NCI-H2171 treated with DMSO at 0.1 percent for 48 hours (cell line): ENCODE measurements around the gene RAB41.
"Not testable (repeated sequence)": the region's sequence is repeated elsewhere in the genome, so short reads cannot be mapped to it uniquely, and the experiment has no call there.

Experiments
- DNase-seq: peaks from one replicate; lab custom pipeline; 2025; lab: John Stamatoyannopoulos, UW

Gene RAB41

DNA sequence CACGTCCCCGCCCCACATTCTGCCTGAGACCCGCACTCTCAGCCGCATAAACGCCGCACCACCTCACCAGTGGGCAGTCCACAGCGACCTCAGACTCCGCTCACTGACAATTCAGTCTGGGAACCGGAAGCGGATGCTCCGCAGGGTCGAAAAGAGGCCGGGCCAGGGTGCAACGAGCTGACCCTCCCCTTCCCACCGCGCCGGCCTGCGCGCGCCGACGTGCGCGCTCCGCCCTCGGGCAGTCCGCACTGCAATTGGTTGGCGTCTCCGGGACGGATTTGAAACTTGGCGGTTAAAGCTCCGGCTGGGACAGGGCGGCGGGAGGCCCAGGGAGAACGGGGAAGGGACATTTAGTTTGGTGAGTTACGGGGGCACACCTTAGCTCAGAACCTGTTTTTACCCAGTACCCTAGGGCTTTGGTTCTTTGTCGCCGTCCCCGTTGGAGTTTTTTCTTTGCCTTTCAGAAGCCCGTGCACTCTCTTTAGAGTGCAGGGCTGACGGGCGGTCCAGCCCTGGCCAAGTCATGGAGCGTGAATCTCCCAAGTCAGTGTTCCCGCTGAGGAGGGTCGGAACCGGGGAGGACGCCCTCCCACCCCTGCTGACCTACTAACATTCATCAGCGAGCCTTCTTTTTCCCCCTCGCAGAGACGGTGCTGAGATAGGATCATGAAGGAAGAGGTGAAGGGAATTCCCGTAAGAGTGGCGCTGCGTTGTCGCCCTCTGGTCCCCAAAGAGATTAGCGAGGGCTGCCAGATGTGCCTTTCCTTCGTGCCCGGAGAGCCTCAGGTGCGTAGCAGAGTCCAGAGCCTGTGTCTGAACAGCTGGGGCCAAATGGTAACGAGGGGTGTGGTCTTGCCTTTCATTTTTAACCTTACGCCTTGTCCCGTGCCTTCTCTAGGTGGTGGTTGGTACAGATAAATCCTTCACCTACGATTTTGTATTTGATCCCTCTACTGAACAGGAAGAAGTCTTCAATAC, 8.1 kb downstream of the RAB41 start, which contains the start of the genes KIF4A and PDZD11:
TSS of gene KIF4A (plus strand) at position 312 of the 978 bp plus-strand sequence. CDS start at position 667, 355 bp downstream.
TSS of gene PDZD11 (minus strand) at position 135 of the 978 bp plus-strand sequence. CDS start 586 bp downstream, outside the sequence.
- peak; percentile 68 for DNase-seq

DNA sequence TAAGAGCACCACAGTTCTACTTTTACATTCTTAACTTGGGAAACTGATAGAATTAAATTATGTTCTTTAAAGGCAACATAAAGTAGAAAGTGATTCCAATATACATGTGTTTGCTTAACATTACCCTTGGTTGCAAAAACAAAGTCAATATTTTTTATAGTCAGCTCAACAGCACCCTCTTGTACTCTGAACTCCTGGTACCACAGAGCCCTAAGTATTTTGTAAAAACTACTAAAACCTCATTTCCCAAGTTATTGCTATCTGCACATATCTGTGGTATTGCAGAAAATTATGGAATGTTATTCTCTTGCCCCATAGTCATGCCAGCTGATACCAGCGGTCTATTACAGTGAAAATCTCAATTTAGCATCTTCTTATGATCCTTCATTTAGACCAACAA, 10.8 kb downstream of the RAB41 start:
- no peak for DNase-seq

DNA sequence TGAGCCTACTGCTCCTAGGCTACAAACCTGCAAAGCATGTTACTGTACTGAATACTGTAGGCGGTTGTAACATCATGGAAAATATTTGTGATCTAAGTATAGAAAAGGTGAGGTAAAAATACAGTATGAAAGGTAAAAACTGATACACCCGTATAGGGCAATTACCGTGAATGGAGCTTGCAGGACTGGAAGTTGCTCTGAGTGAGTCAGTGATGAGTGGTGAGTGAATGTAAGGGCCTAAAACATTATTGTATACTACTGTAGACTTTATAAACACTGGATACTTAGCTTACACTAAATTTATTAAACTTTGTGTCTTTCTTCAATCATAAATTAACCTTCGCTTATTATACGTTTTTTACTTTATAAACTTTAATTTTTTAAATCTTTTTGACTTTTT, 11.6 kb downstream of the RAB41 start:
- DNase-seq, result no peak

DNA sequence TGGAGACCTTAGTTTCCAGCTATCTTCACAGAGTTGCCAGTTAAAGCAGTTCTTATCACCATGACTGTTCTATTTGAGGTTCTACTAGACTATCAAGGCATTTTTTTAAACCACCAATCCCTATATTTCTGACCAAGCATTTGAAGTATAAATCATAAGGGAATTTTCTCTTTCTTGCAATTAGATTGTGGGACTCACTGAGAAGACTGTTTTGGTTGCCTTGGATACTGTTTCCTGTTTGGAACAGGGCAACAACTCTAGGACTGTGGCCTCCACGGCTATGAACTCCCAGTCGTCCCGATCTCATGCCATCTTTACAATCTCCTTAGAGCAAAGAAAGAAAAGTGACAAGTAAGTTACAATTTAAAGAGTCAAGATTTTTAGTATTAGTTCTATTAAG, 19.7 kb downstream of the RAB41 start:
- no peak for DNase-seq

DNA sequence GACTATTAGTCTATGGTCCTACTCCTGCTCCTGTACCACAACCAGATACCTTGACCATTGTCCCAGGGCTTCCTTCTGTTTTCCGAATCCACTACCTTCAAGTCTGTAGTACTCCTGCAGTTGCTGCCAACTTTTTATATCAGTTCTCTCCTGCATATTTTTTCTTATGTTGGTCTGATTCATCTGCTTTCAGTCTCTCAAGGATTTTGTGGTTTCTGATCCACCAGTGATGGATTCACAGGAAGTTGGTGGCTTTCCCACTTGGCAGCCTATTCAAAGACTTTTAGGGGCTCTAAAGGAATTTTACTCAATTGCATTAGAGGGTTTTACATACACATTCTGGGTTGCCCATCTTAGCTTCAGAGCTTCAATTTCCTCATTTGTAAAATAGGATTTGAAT, 31.5 kb downstream of the RAB41 start:
- no peak for DNase-seq

DNA sequence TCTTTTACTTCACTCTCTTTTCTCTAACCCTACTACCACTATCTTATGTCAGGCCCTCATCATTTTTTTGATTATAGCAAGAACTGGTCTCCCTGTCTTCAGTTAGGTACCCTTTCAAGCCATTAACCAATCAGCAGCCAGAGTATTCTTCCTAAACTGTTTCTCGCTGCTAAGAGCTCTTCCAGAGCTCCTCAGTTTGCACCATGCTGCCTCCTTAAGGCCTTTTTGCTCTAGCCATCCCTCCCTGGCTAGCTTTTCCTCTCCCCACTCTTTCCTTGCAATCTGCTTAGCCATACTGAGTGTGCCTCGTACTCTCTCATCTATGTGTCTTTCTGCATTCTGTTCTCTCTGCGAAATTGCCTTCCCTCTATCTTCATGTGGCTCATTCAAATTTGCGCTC, 40.8 kb downstream of the RAB41 start:
- no peak for DNase-seq

DNA sequence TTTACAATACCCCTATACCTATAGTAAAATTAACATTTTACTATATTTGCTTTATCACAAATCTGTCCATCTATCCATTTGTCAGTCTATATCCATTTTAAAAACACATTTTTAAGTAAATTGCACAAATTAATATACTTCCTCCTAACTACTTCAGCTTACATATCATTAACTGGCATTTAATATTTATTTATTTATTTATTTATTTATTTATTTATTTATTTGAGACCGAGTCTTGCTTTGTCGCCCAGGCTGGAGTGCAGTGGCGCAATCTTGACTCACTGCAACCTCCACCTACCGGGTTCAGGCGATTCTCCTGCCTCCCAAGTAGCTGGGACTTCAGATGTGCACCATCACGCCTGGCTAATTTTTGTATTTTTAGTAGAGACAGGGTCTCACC, 41.7 kb downstream of the RAB41 start:
- DNase-seq, result not testable (repeated sequence)

DNA sequence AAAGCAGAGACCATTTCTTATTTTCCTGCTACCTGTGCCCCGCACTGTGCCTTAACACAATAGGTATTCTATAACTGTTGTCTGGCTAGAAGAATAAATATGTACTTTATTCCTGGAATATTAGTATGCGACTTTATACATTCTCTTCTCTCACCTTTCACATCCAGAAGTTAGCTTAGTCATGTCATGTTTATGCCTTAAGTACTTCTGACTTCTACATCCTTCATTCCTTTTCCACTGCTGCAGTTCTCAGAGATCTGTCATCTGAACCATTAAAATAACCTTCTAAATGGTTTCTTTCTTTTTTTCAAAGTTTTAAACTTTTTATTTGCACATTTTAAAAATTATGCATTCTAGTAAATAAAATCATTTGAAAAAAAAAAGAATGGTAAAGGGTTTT, 42.4 kb downstream of the RAB41 start:
- DNase-seq, result no peak

DNA sequence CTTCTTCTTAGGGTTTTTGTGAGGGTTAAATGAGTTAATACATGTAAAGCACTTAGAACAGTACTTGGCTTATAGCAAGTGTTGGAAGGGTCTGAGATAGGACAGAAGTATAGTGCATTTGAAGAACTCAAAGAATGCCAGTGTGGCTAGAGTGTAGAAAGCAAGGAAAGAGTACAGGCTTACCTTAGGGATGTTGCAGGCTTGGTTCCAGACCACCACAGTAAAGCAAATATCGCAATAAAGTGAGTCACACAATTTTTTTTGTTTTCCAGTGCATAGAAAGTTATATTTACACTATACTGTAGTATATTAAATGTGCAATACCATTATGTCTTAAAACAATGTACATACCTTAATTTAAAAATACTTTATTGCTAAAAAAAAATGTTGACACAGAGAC, 49.2 kb downstream of the RAB41 start:
- no peak for DNase-seq

DNA sequence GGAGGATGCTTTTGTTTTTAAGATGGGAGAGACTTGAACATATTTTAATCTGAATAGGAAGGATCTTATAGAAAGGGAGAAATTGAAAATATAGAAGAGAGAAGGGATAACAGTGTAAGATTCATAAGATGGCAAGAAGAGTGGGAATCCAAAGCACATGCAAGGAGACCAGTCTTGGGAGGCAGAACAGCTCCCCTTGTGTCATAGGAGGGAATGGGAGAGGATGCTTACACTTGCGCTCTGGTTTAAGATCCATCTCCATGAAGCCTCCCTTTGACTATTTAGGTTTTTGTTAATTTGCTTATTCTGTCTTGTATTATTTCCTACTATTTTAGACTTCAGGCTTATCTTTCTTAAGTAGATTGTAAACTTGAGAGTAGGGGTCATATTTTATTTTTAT, 50.6 kb downstream of the RAB41 start:
- no peak for DNase-seq
